GM19372 (cell line): ENCODE results near the gene TNXB.
"Not testable (repeated sequence)": the region's sequence is repeated elsewhere in the genome, so short reads cannot be mapped to it uniquely, and the experiment has no call there.

ENCODE experiments used
- ATAC-seq: cut with Tn5 transposase; IDR thresholded peaks from one replicate; pipeline ENCODE4 v1.9.1; 2021; ENCODE audit warnings: mild to moderate bottlenecking, low read depth, moderate library complexity; ENCODE audit not compliant: unreplicated experiment

TNXB gene

DNA sequence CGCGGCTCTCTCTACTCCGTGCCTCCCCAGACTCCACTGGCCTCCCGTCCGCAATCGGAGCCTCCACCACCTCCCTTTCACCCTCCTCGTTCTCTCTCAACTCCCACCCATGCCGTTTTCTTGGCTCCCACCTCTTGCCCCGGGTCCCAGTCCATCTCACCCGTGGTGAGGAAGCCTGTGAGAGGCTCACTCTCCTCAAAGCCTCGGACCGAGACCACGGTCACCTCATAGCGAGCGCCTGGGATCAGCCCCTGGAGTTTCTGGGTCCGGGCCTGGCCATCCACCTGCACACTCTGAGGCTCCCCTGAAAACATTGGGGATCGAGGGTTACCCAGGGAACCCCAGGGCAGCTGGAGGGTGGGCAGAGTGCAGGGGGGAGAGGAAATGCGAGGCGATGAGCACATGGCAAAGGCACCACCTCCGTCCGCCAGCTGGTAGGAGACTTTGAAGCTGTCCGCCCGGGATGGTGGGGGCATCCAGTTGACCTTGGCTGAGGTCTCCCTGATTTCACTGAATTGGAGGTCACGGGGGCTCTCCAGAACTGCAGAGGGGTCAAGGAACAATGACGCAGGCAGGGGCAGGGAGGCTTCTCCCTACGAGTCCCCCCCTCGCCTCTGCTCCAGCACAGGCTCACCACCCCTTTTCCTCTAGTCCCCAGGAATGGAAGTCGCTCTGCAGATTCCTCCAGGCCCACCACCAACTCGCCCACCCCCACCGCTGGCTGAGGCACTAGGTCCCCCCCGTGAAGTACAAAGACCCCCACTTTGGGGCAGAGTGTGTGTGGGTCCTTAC, 65.4 kb downstream of the TNXB start:
- not testable (repeated sequence) for ATAC-seq

- ATAC-seq: not testable (repeated sequence)
These were observed 66.9 kb downstream of the TNXB start for GRCh38 chr6:32042276-32042675.

- ATAC-seq: not testable (repeated sequence)
These were observed 67.8 kb downstream of the TNXB start for GRCh38 chr6:32041385-32041784.

GRCh38 chr6:32041050-32041321, 68.2 kb downstream of the TNXB start:
- ATAC-seq: not testable (repeated sequence)

DNA sequence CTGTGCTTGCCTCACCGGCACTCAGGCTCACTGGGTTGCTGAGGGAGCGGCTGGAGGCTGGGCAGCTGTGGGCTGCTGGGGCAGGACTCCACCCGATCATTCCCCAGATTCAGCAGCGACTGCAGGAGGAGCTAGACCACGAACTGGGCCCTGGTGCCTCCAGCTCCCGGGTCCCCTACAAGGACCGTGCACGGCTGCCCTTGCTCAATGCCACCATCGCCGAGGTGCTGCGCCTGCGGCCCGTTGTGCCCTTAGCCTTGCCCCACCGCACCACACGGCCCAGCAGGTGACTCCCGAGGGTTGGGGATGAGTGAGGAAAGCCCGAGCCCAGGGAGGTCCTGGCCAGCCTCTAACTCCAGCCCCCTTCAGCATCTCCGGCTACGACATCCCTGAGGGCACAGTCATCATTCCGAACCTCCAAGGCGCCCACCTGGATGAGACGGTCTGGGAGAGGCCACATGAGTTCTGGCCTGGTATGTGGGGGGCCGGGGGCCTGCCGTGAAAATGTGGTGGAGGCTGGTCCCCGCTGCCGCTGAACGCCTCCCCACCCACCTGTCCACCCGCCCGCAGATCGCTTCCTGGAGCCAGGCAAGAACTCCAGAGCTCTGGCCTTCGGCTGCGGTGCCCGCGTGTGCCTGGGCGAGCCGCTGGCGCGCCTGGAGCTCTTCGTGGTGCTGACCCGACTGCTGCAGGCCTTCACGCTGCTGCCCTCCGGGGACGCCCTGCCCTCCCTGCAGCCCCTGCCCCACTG, 68.7 kb downstream of the TNXB start:
- ATAC-seq: not testable (repeated sequence)

DNA sequence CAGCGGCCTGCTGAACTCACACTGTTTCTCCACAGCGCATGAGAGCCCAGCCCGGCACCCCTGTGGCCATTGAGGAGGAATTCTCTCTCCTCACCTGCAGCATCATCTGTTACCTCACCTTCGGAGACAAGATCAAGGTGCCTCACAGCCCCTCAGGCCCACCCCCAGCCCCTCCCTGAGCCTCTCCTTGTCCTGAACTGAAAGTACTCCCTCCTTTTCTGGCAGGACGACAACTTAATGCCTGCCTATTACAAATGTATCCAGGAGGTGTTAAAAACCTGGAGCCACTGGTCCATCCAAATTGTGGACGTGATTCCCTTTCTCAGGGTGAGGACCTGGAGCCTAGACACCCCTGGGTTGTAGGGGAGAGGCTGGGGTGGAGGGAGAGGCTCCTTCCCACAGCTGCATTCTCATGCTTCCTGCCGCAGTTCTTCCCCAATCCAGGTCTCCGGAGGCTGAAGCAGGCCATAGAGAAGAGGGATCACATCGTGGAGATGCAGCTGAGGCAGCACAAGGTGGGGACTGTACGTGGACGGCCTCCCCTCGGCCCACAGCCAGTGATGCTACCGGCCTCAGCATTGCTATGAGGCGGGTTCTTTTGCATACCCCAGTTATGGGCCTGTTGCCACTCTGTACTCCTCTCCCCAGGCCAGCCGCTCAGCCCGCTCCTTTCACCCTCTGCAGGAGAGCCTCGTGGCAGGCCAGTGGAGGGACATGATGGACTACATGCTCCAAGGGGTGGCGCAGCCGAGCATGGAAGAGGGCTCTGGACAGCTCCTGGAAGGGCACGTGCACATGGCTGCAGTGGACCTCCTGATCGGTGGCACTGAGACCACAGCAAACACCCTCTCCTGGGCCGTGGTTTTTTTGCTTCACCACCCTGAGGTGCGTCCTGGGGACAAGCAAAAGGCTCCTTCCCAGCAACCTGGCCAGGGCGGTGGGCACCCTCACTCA, 69.5 kb downstream of the TNXB start:
- ATAC-seq: not testable (repeated sequence)

GRCh38 chr6:32038878-32039277, 70.3 kb downstream of the TNXB start:
- ATAC-seq: not testable (repeated sequence)

GRCh38 chr6:32037598-32038524, 71.3 kb downstream of the TNXB start, which contains the start of gene CYP21A2:
Gene CYP21A2, plus strand, starts transcription at chr6:32038415. Its CDS starts 8 bp downstream, at chr6:32038423.
- ATAC-seq: not testable (repeated sequence)

GRCh38 chr6:32037136-32037535, 72.0 kb downstream of the TNXB start:
- ATAC-seq: not testable (repeated sequence)

- not testable (repeated sequence) for ATAC-seq
These were observed 73.7 kb downstream of the TNXB start for GRCh38 chr6:32035283-32036013.

GRCh38 chr6:32029553-32029952, 79.6 kb downstream of the TNXB start:
- not testable (repeated sequence) for ATAC-seq

DNA sequence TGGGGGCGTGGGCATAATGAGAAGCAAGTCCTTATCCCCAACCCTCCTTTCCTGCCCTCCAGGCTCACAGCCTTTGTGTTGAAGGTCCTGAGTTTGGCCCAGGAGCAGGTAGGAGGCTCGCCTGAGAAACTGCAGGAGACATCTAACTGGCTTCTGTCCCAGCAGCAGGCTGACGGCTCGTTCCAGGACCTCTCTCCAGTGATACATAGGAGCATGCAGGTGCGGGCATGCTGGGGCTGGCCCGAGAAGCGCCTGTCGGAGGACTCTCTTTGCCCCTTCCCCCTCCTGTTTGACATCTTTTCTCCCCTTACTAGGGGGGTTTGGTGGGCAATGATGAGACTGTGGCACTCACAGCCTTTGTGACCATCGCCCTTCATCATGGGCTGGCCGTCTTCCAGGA, 80.5 kb downstream of the TNXB start:
- ATAC-seq: not testable (repeated sequence)

GRCh38 chr6:32022100-32022499, 87.0 kb downstream of the TNXB start:
- ATAC-seq: not testable (repeated sequence)

- not testable (repeated sequence) for ATAC-seq
These were observed 94.6 kb downstream of the TNXB start, which contains the start of gene C4B for GRCh38 chr6:32014547-32014946. Gene C4B, plus strand, starts transcription at chr6:32014795. Its CDS starts 51 bp downstream, at chr6:32014846.

GRCh38 chr6:32013738-32014137, 95.4 kb downstream of the TNXB start:
- not testable (repeated sequence) for ATAC-seq

DNA sequence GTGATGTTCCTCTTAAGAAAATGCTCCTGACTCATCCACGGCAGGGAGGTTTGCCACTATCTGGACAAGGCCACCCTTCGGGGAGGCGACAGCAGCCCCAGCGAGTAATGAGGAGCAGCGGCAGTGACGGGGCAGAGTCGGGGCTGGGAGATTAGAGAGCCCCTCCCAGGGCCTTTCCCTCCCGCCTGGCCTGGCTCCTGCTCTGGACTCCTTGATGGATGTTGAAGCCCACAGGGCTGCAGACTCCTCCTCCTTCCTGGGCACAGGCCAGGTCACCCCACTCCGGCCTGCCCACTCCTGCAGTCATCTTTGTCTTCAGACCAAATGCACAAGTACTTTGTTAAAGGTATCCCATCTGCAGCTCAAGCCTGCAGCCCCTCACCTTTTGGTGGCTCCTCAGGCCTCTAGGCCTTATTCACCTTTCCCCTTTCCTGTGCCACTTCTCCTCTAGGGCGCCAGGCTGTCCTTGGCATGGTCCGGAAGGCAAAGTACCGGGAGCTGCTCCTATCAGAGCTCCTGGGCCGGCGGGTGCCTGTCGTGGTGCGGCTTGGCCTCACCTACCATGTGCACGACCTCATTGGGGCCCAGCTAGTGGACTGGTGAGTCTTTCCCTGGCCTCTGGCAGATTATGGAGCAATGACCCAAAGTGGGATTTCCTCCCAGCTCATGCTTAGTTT, 96.1 kb downstream of the TNXB start:
- not testable (repeated sequence) for ATAC-seq

GRCh38 chr6:32010856-32011530, 98.1 kb downstream of the TNXB start:
- not testable (repeated sequence) for ATAC-seq

GRCh38 chr6:32009537-32009936, 99.6 kb downstream of the TNXB start:
- ATAC-seq: not testable (repeated sequence)
